Mesothelial cell of epicardium (in vitro differentiated cells): ENCODE measurements around the gene TAS2R41. TPM values are rescaled to one million over a fixed set of nuclear protein-coding genes. Genes with fewer than 3 reads are reported as not detected.

Source experiments
- DNase-seq, 2 experiments: peaks; one replicate each; pipeline ENCODE4 v3.0.0; 2021; ENCODE audit warnings: low spot score in 2 of 2; ENCODE audit not compliant: unreplicated experiment in 2 of 2
- H3K27ac Mint-ChIP-seq: 2 replicates; pipeline ENCODE4 v1.8.0; 2021; ENCODE audit warnings: mixed read lengths
- H3K27me3 Mint-ChIP-seq: 2 replicates; pipeline ENCODE4 v1.8.0; 2021; ENCODE audit warnings: low read depth, mixed read lengths
- H3K36me3 Mint-ChIP-seq: 2 replicates; pipeline ENCODE4 v1.8.0; 2021; ENCODE audit warnings: mixed read lengths
- H3K4me1 Mint-ChIP-seq: 2 replicates; pipeline ENCODE4 v1.8.0; 2021; ENCODE audit warnings: mixed read lengths
- H3K4me3 Mint-ChIP-seq: 2 replicates; pipeline ENCODE4 v1.8.0; 2021; ENCODE audit warnings: mild to moderate bottlenecking, moderate library complexity, mixed read lengths
- H3K9me3 Mint-ChIP-seq: 2 replicates; pipeline ENCODE4 v1.8.0; 2021; ENCODE audit warnings: mixed read lengths
- CTCF ChIP-seq: fragments of 200-600 bp; sonication (generic); IDR thresholded peaks from one replicate; pipeline ENCODE4 v1.5.0; 2021; ENCODE audit warnings: antibody characterized with exemption; ENCODE audit not compliant: unreplicated experiment
- total RNA-seq: library from RNA; stranded (reverse); gene quantifications from 3 replicates; pipeline ENCODE4 v1.2.1, GENCODE V29; 2021

The TAS2R41 gene
- total RNA-seq, 1 donor from 2014 or later: not detected

- H3K9me3 Mint-ChIP-seq: no peaks in the 10 kb centered on the region
- H3K27me3 Mint-ChIP-seq: peaks cover 8% of the 10 kb centered on the region
- H3K27ac Mint-ChIP-seq: no peak overlapping the region
- DNase-seq: no peak
- no peaks in the 10 kb centered on the region for H3K36me3 Mint-ChIP-seq
- peaks cover 4% of the 10 kb centered on the region for H3K4me1 Mint-ChIP-seq
- no peak overlapping the region for H3K4me3 Mint-ChIP-seq
- no peak for TF ChIP-seq CTCF
Observed at GRCh38 chr7:143514487-143514886, 36.8 kb downstream of the TAS2R41 start.

GRCh38 chr7:143514995-143515735, 37.5 kb downstream of the TAS2R41 start:
- H3K4me1 Mint-ChIP-seq: peaks cover 6% of the 10 kb centered on the region
- H3K9me3 Mint-ChIP-seq: no peaks in the 10 kb centered on the region
- no peaks in the 10 kb centered on the region for H3K36me3 Mint-ChIP-seq
- peaks cover 8% of the 10 kb centered on the region for H3K27me3 Mint-ChIP-seq
- TF ChIP-seq CTCF: no peak
- DNase-seq: no peak
- no peak overlapping the region for H3K4me3 Mint-ChIP-seq
- H3K27ac Mint-ChIP-seq: no peak overlapping the region

- Mint-ChIP-seq H3K4me1 (peaks cover 6% of the 10 kb centered on the region), H3K27me3 (peaks cover 11% of the 10 kb centered on the region), H3K4me3 (no peak overlapping the region), H3K36me3 (no peaks in the 10 kb centered on the region), H3K27ac (no peak overlapping the region), H3K9me3 (no peaks in the 10 kb centered on the region)
- DNase-seq: no peak
- TF ChIP-seq CTCF: no peak
Observed at GRCh38 chr7:143516981-143517380, 39.3 kb downstream of the TAS2R41 start.

- Mint-ChIP-seq H3K9me3 (no peaks in the 10 kb centered on the region), H3K27me3 (peaks cover 11% of the 10 kb centered on the region), H3K4me3 (no peak overlapping the region), H3K36me3 (no peaks in the 10 kb centered on the region), H3K27ac (no peak overlapping the region), H3K4me1 (peaks cover 6% of the 10 kb centered on the region)
- TF ChIP-seq CTCF: no peak
- no peak for DNase-seq
Observed at GRCh38 chr7:143518521-143518920, 40.8 kb downstream of the TAS2R41 start.

- peaks cover 6% of the 10 kb centered on the region for H3K4me1 Mint-ChIP-seq
- peaks cover 8% of the 10 kb centered on the region for H3K27me3 Mint-ChIP-seq
- H3K4me3 Mint-ChIP-seq: no peak overlapping the region
- no peaks in the 10 kb centered on the region for H3K9me3 Mint-ChIP-seq
- TF ChIP-seq CTCF: no peak
- DNase-seq: no peak
- no peaks in the 10 kb centered on the region for H3K36me3 Mint-ChIP-seq
- H3K27ac Mint-ChIP-seq: no peak overlapping the region
Observed at GRCh38 chr7:143518941-143519340, 41.3 kb downstream of the TAS2R41 start.
